ENCODE data around the gene TMEM41B. TPM values are rescaled to one million over a fixed set of nuclear protein-coding genes. Genes with fewer than 3 reads are reported as not detected.

The TMEM41B gene
- total RNA-seq, 1 experiment from 2014 or later: 67.2 TPM

DNA sequence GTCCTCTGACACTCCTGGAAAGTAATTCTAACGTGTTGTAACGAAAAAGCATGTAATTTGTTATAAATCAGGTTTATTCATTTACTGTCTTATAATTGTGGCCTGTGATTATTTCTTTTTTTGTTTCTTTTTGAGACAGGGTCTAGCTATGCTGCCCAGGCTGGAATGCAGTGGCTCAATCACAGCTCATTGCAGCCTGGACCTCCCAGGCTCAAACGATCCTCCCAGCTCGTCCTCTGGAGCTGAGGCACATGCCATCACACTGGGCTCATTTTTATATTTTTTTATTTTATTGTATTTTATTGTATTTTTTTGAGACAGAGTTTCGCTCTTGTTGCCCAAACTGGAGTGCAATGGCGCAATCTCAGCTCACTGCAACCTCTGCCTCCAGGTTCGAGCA, 65.1 kb downstream of the TMEM41B start:
- ChIA-PET POLR2A (no interaction called here), CTCF (no interaction called here), RAD21 (ENCODE audit: low non-redundant PET in 1 of 2, low total read pairs in 2 of 2, uncharacterized antibody in 2 of 2, unreplicated experiment in 2 of 2) (no interaction called here)
- Histone ChIP-seq H3K4me2 (ENCODE audit: low read length) (no peak overlapping the region), H3K4me3 (replicated peaks in 1 of 2; ENCODE audit: low read depth in 1 of 2, low read length in 2 of 2) (no peak overlapping the region), H3K9me3 (ENCODE audit: control insufficient read depth in 1 of 2, insufficient read depth in 1 of 2, low read depth in 1 of 2, low read length in 2 of 2) (no peaks in the 10 kb centered on the region), H3K27me3 (ENCODE audit: insufficient read depth, low read length) (no peaks in the 10 kb centered on the region), H4K20me1 (ENCODE audit: insufficient read depth) (no peaks in the 10 kb centered on the region), H3K36me3 (ENCODE audit: control insufficient read depth in 1 of 2, insufficient read depth in 2 of 2, low read length in 2 of 2) (no peaks in the 10 kb centered on the region; a peak in 1 of 4 replicates), H3K9ac (ENCODE audit: low read length) (no peak overlapping the region), H3K9me2 (ENCODE audit: insufficient read depth) (no peaks in the 10 kb centered on the region), H2AFZ (ENCODE audit: low read depth, low read length, poor library complexity, severe bottlenecking) (no peak overlapping the region), H3K27ac (ENCODE audit: low read depth, low read length) (no peak overlapping the region), H3K79me2 (ENCODE audit: insufficient read depth, low read length) (peaks cover 78% of the 10 kb centered on the region), H3K4me1 (ENCODE audit: control insufficient read depth in 1 of 2, insufficient read depth in 2 of 2, low read length in 2 of 2) (no peaks in the 10 kb centered on the region)
- TF ChIP-seq, protein P1, sequence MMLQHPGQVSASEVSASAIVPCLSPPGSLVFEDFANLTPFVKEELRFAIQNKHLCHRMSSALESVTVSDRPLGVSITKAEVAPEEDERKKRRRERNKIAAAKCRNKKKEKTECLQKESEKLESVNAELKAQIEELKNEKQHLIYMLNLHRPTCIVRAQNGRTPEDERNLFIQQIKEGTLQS (IDR thresholded peaks at IDR 0.05): no peak
- TF ChIP-seq, protein P2, sequence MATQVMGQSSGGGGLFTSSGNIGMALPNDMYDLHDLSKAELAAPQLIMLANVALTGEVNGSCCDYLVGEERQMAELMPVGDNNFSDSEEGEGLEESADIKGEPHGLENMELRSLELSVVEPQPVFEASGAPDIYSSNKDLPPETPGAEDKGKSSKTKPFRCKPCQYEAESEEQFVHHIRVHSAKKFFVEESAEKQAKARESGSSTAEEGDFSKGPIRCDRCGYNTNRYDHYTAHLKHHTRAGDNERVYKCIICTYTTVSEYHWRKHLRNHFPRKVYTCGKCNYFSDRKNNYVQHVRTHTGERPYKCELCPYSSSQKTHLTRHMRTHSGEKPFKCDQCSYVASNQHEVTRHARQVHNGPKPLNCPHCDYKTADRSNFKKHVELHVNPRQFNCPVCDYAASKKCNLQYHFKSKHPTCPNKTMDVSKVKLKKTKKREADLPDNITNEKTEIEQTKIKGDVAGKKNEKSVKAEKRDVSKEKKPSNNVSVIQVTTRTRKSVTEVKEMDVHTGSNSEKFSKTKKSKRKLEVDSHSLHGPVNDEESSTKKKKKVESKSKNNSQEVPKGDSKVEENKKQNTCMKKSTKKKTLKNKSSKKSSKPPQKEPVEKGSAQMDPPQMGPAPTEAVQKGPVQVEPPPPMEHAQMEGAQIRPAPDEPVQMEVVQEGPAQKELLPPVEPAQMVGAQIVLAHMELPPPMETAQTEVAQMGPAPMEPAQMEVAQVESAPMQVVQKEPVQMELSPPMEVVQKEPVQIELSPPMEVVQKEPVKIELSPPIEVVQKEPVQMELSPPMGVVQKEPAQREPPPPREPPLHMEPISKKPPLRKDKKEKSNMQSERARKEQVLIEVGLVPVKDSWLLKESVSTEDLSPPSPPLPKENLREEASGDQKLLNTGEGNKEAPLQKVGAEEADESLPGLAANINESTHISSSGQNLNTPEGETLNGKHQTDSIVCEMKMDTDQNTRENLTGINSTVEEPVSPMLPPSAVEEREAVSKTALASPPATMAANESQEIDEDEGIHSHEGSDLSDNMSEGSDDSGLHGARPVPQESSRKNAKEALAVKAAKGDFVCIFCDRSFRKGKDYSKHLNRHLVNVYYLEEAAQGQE (IDR thresholded peaks at IDR 0.05; ENCODE audit: low read depth): no peak
- TF ChIP-seq SRF (IDR thresholded peaks at IDR 0.05; ENCODE audit: low read depth): no peak
- no peak for TF ChIP-seq RAD21 (IDR thresholded peaks at IDR 0.05; ENCODE audit: low read depth)
- no peak for TF ChIP-seq CBX3 (IDR thresholded peaks at IDR 0.05; ENCODE audit: low read depth)
- intact Hi-C loops (cut with micrococcal nuclease): no loop called here
- no TSS peak for BruUV-seq (replicated peaks)
- ATAC-seq (no peak), DNase-seq (ENCODE audit: low read depth, low spot score) (no peak)

DNA sequence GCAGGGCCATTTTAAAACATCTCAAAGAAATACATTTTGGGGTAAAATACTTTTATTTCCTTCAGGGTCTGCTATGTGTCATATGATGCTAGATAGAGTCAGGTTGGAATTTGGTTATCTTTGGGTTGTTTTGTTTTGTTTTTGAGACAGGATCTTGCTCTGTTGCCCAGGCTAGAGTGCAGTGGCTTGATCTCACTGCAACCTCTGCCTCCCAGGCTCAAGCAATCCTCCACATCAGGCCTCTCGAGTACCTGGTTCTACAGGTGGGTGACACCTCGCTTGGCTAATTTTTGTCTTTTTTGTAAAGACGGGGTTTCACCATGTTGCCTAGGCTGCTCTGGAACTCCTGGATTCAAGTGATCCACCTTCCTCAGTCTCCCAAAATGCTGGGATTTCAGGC, 66.5 kb downstream of the TMEM41B start:
- TF ChIP-seq, protein P1 (IDR thresholded peaks at IDR 0.05): no peak
- TF ChIP-seq POLR2AphosphoS5 (IDR thresholded peaks at IDR 0.05; ENCODE audit: low read depth, low read length) (no peak), EZH2phosphoT487 (IDR thresholded peaks at IDR 0.05; ENCODE audit: borderline replicate concordance) (no peak), RAD21 (IDR thresholded peaks at IDR 0.05; ENCODE audit: low read depth) (no peak), POLR2A (IDR thresholded peaks at IDR 0.05; ENCODE audit: borderline replicate concordance, extremely low read depth, insufficient read depth, insufficient read length) (no peak), SIN3A (IDR thresholded peaks at IDR 0.05; ENCODE audit: low read depth) (no peak), EGR1 (IDR thresholded peaks at IDR 0.05; ENCODE audit: low read depth) (no peak), ZFX (IDR thresholded peaks at IDR 0.05) (no peak), YY1 (IDR thresholded peaks at IDR 0.05; ENCODE audit: extremely low read depth, insufficient replicate concordance, low read depth, low read length) (no peak), SRF (IDR thresholded peaks at IDR 0.05; ENCODE audit: low read depth) (no peak), TCF7L2 (IDR thresholded peaks at IDR 0.05; ENCODE audit: borderline replicate concordance, extremely low read depth, insufficient read depth, insufficient read length) (no peak), EZH2 (IDR thresholded peaks at IDR 0.05) (no peak)
- TF ChIP-seq, protein P2 (IDR thresholded peaks at IDR 0.05; ENCODE audit: low read depth): no peak
- Histone ChIP-seq H3K27ac (ENCODE audit: low read depth, low read length) (no peak overlapping the region), H3K4me1 (ENCODE audit: control insufficient read depth in 1 of 2, insufficient read depth in 2 of 2, low read length in 2 of 2) (no peaks in the 10 kb centered on the region), H3K79me2 (ENCODE audit: insufficient read depth, low read length) (peaks cover 71% of the 10 kb centered on the region), H3K36me3 (ENCODE audit: control insufficient read depth in 1 of 2, insufficient read depth in 2 of 2, low read length in 2 of 2) (no peaks in the 10 kb centered on the region), H3K27me3 (ENCODE audit: insufficient read depth, low read length) (no peaks in the 10 kb centered on the region), H3K4me3 (replicated peaks in 1 of 2; ENCODE audit: low read depth in 1 of 2, low read length in 2 of 2) (no peak overlapping the region), H3K9ac (ENCODE audit: low read length) (no peak overlapping the region), H3K9me2 (ENCODE audit: insufficient read depth) (no peaks in the 10 kb centered on the region), H2AFZ (ENCODE audit: low read depth, low read length, poor library complexity, severe bottlenecking) (no peak overlapping the region), H4K20me1 (ENCODE audit: insufficient read depth) (no peaks in the 10 kb centered on the region), H3K4me2 (ENCODE audit: low read length) (no peak overlapping the region), H3K9me3 (ENCODE audit: control insufficient read depth in 1 of 2, insufficient read depth in 1 of 2, low read depth in 1 of 2, low read length in 2 of 2) (no peaks in the 10 kb centered on the region)
- ChIA-PET RAD21 (ENCODE audit: low non-redundant PET in 1 of 2, low total read pairs in 2 of 2, uncharacterized antibody in 2 of 2, unreplicated experiment in 2 of 2) (no interaction called here), POLR2A (no interaction called here), CTCF (no interaction called here)
- intact Hi-C loops (cut with micrococcal nuclease): no loop called here
- no TSS peak for BruUV-seq (replicated peaks)
- no peak for DNase-seq (ENCODE audit: low read depth, low spot score)
- no peak for ATAC-seq

All from HCT116 (cell line).